DOHH2 (cell line): ENCODE measurements around the gene LYRM2.

Experiments
- H3F3A ChIP-seq: fragments of 200-600 bp; sonication (generic), shearing (Covaris generic); 2 replicates; pipeline ENCODE4 v1.6.0; 2016; ENCODE audit warnings: antibody characterized with exemption, mild to moderate bottlenecking; ENCODE audit not compliant: control insufficient read depth, insufficient read depth
- H3K27ac ChIP-seq: fragments of 200-600 bp; sonication (generic); 2 replicates; pipeline ENCODE4 v1.5.1; 2014; ENCODE audit warnings: low read depth, mild to moderate bottlenecking, low read length, moderate library complexity
- H3K27me3 ChIP-seq: fragments of 200-600 bp; sonication (generic); 2 replicates; pipeline ENCODE4 v1.6.1; 2014; ENCODE audit warnings: mild to moderate bottlenecking, low read length, mixed read lengths; ENCODE audit not compliant: control insufficient read depth
- H3K36me3 ChIP-seq: fragments of 200-600 bp; sonication (generic); 2 replicates; pipeline ENCODE4 v1.6.1; 2014; ENCODE audit warnings: mild to moderate bottlenecking, low read length, moderate library complexity, mixed read lengths; ENCODE audit not compliant: control insufficient read depth
- H3K4me1 ChIP-seq: fragments of 200-600 bp; sonication (generic); 2 replicates; pipeline ENCODE4 v1.6.1; 2014; ENCODE audit warnings: mild to moderate bottlenecking, low read length, mixed read lengths; ENCODE audit not compliant: control insufficient read depth
- H3K4me2 ChIP-seq: fragments of 200-600 bp; sonication (generic); 2 replicates; pipeline ENCODE4 v1.6.0; 2014; ENCODE audit warnings: mild to moderate bottlenecking, low read length, moderate library complexity
- H3K4me3 ChIP-seq: fragments of 200-600 bp; sonication (generic); 2 replicates; pipeline ENCODE4 v1.5.1; 2014; ENCODE audit warnings: mild to moderate bottlenecking, low read length, mixed read lengths
- H3K79me2 ChIP-seq: fragments of 200-600 bp; sonication (generic); 2 replicates; pipeline ENCODE4 v1.6.1; 2014; ENCODE audit warnings: mild to moderate bottlenecking, low read length, mixed read lengths; ENCODE audit not compliant: control insufficient read depth
- H3K9me2 ChIP-seq: fragments of 200-600 bp; sonication (generic); replicated peaks from 2 replicates; pipeline ENCODE4 v1.6.1; 2014; ENCODE audit warnings: mild to moderate bottlenecking, low read length, mixed read lengths; ENCODE audit not compliant: control insufficient read depth
- H3K9me3 ChIP-seq: fragments of 200-600 bp; sonication (generic); 2 replicates; pipeline ENCODE4 v1.6.1; 2014; ENCODE audit warnings: antibody characterized with exemption, low read length, mixed read lengths; ENCODE audit not compliant: control insufficient read depth, insufficient read depth
- H4K20me1 ChIP-seq: fragments of 200-600 bp; sonication (generic); 2 replicates; pipeline ENCODE4 v1.6.0; 2014; ENCODE audit warnings: low read depth, mild to moderate bottlenecking, antibody characterized with exemption, low read length, moderate library complexity; ENCODE audit not compliant: control insufficient read depth, insufficient read depth
- EZH2phosphoT487 ChIP-seq: fragments of 200-600 bp; sonication (generic); IDR thresholded peaks from 2 replicates; pipeline ENCODE4 v1.6.1; 2017; ENCODE audit warnings: borderline replicate concordance, mild to moderate bottlenecking, antibody characterized with exemption, low read length, moderate library complexity, mixed read lengths
- TF ChIP-seq, protein P1 (sequence below): fragments of 200-600 bp; sonication (generic); IDR thresholded peaks from one replicate; pipeline ENCODE4 v1.5.1; 2014; ENCODE audit warnings: antibody characterized with exemption, mild to moderate bottlenecking, low read depth, low read length; ENCODE audit not compliant: poor library complexity, severe bottlenecking

Gene LYRM2

DNA sequence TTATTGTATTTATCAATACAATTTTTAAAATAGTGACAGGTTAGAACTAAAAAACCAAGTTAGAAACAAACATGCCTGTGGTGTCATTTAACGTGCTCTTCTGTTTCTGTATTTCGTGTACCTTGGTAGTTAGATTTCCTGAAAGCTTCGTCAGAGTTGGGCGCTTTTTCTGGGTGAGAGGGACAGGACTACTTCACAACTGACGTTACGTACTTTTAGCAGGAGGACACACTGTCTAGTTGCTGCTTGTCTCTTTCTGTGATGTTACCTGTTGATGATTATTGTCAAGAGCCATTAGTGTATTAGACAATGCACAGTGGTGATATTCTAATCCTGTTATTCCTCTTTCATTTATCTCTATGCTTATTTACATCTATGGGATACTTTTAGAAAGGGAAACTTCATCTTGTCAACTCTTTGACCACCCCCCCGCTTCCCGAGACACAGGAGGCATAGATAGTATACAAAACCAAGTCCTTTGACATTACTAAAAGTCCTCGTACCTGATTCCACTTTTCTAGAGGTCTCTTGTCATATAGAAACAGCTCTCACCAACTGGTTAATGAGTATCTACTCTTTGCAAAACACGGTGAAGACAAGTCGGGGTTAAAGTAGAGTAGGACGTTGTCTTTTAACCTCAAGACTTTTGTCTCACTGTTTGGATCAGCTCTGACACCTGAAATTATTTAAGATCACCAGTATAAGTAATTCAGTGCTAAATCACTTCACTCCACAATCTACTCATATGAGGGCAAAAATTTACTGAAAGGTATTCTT is 96.3 kb downstream of the LYRM2 start:
- Histone ChIP-seq H3K4me2 (no peak overlapping the region), H3K9me2 (no peaks in the 10 kb centered on the region), H3K27me3 (peaks cover 4% of the 10 kb centered on the region; the same call in 1 of the 2 replicates), H4K20me1 (no peaks in the 10 kb centered on the region), H3K79me2 (no peaks in the 10 kb centered on the region), H3K27ac (no peak overlapping the region), H3F3A (no peaks in the 10 kb centered on the region), H3K36me3 (no peaks in the 10 kb centered on the region), H3K4me1 (no peaks in the 10 kb centered on the region), H3K4me3 (no peak overlapping the region), H3K9me3 (no peaks in the 10 kb centered on the region)
- TF ChIP-seq, protein P1, sequence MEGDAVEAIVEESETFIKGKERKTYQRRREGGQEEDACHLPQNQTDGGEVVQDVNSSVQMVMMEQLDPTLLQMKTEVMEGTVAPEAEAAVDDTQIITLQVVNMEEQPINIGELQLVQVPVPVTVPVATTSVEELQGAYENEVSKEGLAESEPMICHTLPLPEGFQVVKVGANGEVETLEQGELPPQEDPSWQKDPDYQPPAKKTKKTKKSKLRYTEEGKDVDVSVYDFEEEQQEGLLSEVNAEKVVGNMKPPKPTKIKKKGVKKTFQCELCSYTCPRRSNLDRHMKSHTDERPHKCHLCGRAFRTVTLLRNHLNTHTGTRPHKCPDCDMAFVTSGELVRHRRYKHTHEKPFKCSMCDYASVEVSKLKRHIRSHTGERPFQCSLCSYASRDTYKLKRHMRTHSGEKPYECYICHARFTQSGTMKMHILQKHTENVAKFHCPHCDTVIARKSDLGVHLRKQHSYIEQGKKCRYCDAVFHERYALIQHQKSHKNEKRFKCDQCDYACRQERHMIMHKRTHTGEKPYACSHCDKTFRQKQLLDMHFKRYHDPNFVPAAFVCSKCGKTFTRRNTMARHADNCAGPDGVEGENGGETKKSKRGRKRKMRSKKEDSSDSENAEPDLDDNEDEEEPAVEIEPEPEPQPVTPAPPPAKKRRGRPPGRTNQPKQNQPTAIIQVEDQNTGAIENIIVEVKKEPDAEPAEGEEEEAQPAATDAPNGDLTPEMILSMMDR, result no peak
- no peak for TF ChIP-seq EZH2phosphoT487

DNA sequence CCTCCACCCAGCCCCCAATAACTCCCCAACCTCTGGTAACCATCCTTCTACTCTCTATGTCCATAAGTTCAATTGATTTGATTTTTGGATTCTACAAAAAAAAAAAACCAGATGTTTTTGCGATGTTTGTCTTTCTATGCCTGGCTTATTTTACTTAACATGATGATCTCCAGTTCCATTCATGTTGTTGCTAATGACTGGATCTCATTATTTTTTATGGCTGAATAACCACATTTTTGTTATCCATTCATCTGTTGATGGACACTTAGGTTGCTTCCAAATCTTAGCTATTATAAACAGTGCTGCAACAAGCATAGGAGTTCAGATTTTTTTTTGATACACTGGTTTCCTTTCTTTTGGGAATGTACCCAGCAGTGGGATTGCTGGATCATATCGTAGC is 98.8 kb downstream of the LYRM2 start:
- H3K4me1 ChIP-seq, result no peaks in the 10 kb centered on the region
- H3K79me2 ChIP-seq, result no peaks in the 10 kb centered on the region
- H3K36me3 ChIP-seq, result no peaks in the 10 kb centered on the region
- H4K20me1 ChIP-seq, result no peaks in the 10 kb centered on the region
- H3K9me3 ChIP-seq, result no peaks in the 10 kb centered on the region
- peaks cover 8% of the 10 kb centered on the region for H3K27me3 ChIP-seq
- H3F3A ChIP-seq, result no peaks in the 10 kb centered on the region
- H3K9me2 ChIP-seq, result no peaks in the 10 kb centered on the region
- TF ChIP-seq, protein P1, result no peak
- TF ChIP-seq EZH2phosphoT487, result no peak
- H3K4me2 ChIP-seq, result no peak overlapping the region
- no peak overlapping the region for H3K4me3 ChIP-seq
- no peak overlapping the region for H3K27ac ChIP-seq

DNA sequence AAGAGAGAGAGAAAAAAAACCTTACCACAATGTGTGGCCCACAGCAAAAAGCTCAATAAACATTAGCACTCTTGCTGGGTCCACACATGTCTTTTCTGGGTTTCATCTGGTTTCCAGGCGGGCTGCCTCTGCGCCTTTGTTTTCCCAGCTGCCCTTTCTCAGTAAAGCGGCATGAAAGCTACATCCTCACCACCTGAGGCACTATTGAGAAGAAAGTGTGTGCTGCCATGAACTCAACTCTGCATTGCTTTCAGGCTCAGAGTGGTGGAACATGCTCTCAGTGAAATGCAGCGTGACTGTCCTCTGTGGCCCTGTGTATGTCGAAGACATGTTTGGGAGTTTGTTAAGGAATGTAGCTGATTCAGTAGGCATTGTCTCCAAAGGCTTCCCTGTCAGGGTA is 102.3 kb downstream of the LYRM2 start:
- Histone ChIP-seq H3K4me2 (no peak overlapping the region), H3K27ac (no peak overlapping the region), H3K9me2 (no peaks in the 10 kb centered on the region), H4K20me1 (no peaks in the 10 kb centered on the region), H3K79me2 (no peaks in the 10 kb centered on the region), H3K27me3 (peaks cover 12% of the 10 kb centered on the region), H3K9me3 (no peaks in the 10 kb centered on the region), H3K4me1 (no peaks in the 10 kb centered on the region), H3F3A (no peaks in the 10 kb centered on the region), H3K36me3 (no peaks in the 10 kb centered on the region), H3K4me3 (no peak overlapping the region)
- TF ChIP-seq EZH2phosphoT487, result no peak
- TF ChIP-seq, protein P1, result no peak
